HepG2 (cell line): Measurements from ENCODE around the gene EXOC6B. TPM values are rescaled to one million over a fixed set of nuclear protein-coding genes. Genes with fewer than 3 reads are reported as not detected.
A peak's percentile ranks its signal among the peaks of the same experiment; 100 is the strongest.

ENCODE experiments used
- ATAC-seq: fragments of 200-7000 bp; cut with Tn5 transposase; 3 replicates; pipeline ENCODE4 v1.9.1; 2020; ENCODE audit warnings: mild to moderate bottlenecking, moderate library complexity
- BruUV-seq: library from RNA; stranded (reverse); fragments of 400-500 nt; replicated peaks from 2 replicates; lab custom pipeline; 2021; lab: Mats Ljungman, UMichigan
- CTCF ChIA-PET: fragments of 300-600 bp; formaldehyde crosslinking; extraction: SDS; loops from one replicate; lab custom pipeline; 2021; ENCODE audit warnings: low total read pairs, inconsistent platforms, low intra/inter-chr PET ratio; lab: Yijun Ruan, JAX
- POLR2A ChIA-PET: fragments of 350-600 bp; sonication (Branson Sonifier 250); formaldehyde crosslinking; loops from one replicate; lab custom pipeline; 2020; ENCODE audit warnings: antibody characterized with exemption, inconsistent platforms; lab: Yijun Ruan, JAX
- DNase-seq: peaks from one replicate; pipeline ENCODE4 v3.0.0-alpha.2; 2015; ENCODE audit warnings: low spot score
- FAIRE-seq: peaks from 3 replicates; lab custom pipeline; 2011; peaks lifted over from hg19 to GRCh38; lab: Jason Lieb, UNC
- H2AFZ ChIP-seq: one replicate; pipeline ENCODE4 v1.6.1; 2011; ENCODE audit warnings: low read length, inconsistent platforms
- H3K27ac ChIP-seq: fragments of 300-600 bp; 3 replicates; pipeline ENCODE4 v1.8.0; 2011; ENCODE audit warnings: mixed run types, mild to moderate bottlenecking, mixed read lengths, low read length, inconsistent platforms; ENCODE audit not compliant: insufficient read depth; ENCODE audit errors: extremely low read length
- H3K27me3 ChIP-seq, 2 experiments: fragments of 200-600 bp in 1 of 2; 2 replicates in 1 of 2; 3 replicates in 1 of 2; pipeline versions ENCODE4 v1.6.0 to v1.8.0; 2011; ENCODE audit warnings: low read length in 2 of 2, mild to moderate bottlenecking in 2 of 2, moderate library complexity in 2 of 2, inconsistent platforms in 1 of 2; ENCODE audit not compliant: insufficient read depth in 2 of 2, control insufficient read depth in 1 of 2
- H3K36me3 ChIP-seq, 2 experiments: fragments of 200-600 bp in 1 of 2; replicated peaks in 1 of 2; 2 replicates in 1 of 2; 3 replicates in 1 of 2; pipeline versions ENCODE4 v1.5.1 to v1.8.0; 2011; ENCODE audit warnings: low read length in 2 of 2, inconsistent platforms in 1 of 2; ENCODE audit not compliant: insufficient read depth in 2 of 2, control insufficient read depth in 1 of 2
- H3K4me1 ChIP-seq: 2 replicates; pipeline ENCODE4 v1.5.1; 2012; ENCODE audit warnings: low read length, inconsistent platforms; ENCODE audit not compliant: insufficient read depth
- H3K4me2 ChIP-seq: 2 replicates; pipeline ENCODE4 v1.6.0; 2011; ENCODE audit warnings: low read depth, low read length, inconsistent platforms
- H3K4me3 ChIP-seq, 3 experiments: fragments of 200-600 bp in 1 of 3; sonication (generic), shearing (Covaris generic) in 1 of 3; replicated peaks in 1 of 3; 2 replicates each; pipeline ENCODE4 v1.5.1; 2011 to 2016; ENCODE audit warnings: low read length in 3 of 3, inconsistent platforms in 2 of 3, low read depth in 2 of 3, mild to moderate bottlenecking in 2 of 3, control low read depth in 1 of 3, mixed read lengths in 1 of 3; ENCODE audit not compliant: insufficient read depth in 1 of 3
- H3K79me2 ChIP-seq: one replicate; pipeline ENCODE4 v1.6.1; 2011; ENCODE audit warnings: low read length, inconsistent platforms; ENCODE audit not compliant: insufficient read depth
- H3K9ac ChIP-seq: 2 replicates; pipeline ENCODE4 v1.6.0; 2011; ENCODE audit warnings: mild to moderate bottlenecking, low read depth, low read length, inconsistent platforms; ENCODE audit not compliant: insufficient read depth
- H3K9me3 ChIP-seq: 2 replicates; pipeline ENCODE4 v1.5.1; 2012; ENCODE audit warnings: mild to moderate bottlenecking, low read length
- H4K20me1 ChIP-seq: 2 replicates; pipeline ENCODE4 v1.6.0; 2011; ENCODE audit warnings: inconsistent platforms, mild to moderate bottlenecking, low read length, moderate library complexity; ENCODE audit not compliant: insufficient read depth
- EZH2 ChIP-seq: conservative IDR thresholded peaks from 2 replicates; pipeline ENCODE4 v1.6.1; 2012; ENCODE audit warnings: mild to moderate bottlenecking, low read depth, low read length, moderate library complexity
- ISL2 ChIP-seq: sonication (generic); formaldehyde crosslinking; IDR thresholded peaks from 2 replicates; pipeline ENCODE4 v1.5.0; 2020; ENCODE audit warnings: missing genetic modification reagents
- LCORL ChIP-seq, 2 experiments: fragments of 450-650 bp in 1 of 2; sonication (generic) in 1 of 2; formaldehyde crosslinking in 1 of 2; IDR thresholded peaks; 2 replicates each; pipeline versions ENCODE4 v1.5.0 to v1.6.1; 2017 to 2020; ENCODE audit warnings: antibody characterized with exemption in 1 of 2, missing genetic modification reagents in 1 of 2
- MAFF ChIP-seq: IDR thresholded peaks from 2 replicates; pipeline ENCODE4 v1.6.1; 2011; ENCODE audit warnings: low read depth, low read length, improper control_type of control experiment
- MYC ChIP-seq: sonication (generic); formaldehyde crosslinking; IDR thresholded peaks from 2 replicates; pipeline ENCODE4 v1.9.0; 2021; ENCODE audit warnings: missing genetic modification reagents, borderline replicate concordance
- STAG1 ChIP-seq: sonication (generic); formaldehyde crosslinking; IDR thresholded peaks from 2 replicates; pipeline ENCODE4 v1.4.0; 2020; ENCODE audit warnings: missing genetic modification reagents
- TEAD3 ChIP-seq: optimal IDR thresholded peaks from 2 replicates; pipeline ENCODE3; 2016; ENCODE audit warnings: borderline replicate concordance
- YY1 ChIP-seq: IDR thresholded peaks from 2 replicates; pipeline ENCODE4 v1.6.1; 2011; ENCODE audit warnings: low read length, low read depth, moderate library complexity, mild to moderate bottlenecking; ENCODE audit not compliant: insufficient read depth, insufficient replicate concordance
- ZFX ChIP-seq: sonication (generic); formaldehyde crosslinking; IDR thresholded peaks from 2 replicates; pipeline ENCODE4 v1.4.0; 2020; ENCODE audit warnings: mild to moderate bottlenecking, low read depth, missing genetic modification reagents, moderate library complexity
- ZNF530 ChIP-seq: sonication (generic); formaldehyde crosslinking; IDR thresholded peaks from 2 replicates; pipeline ENCODE4 v1.5.0; 2020; ENCODE audit warnings: low read depth, mild to moderate bottlenecking, missing genetic modification reagents
- ZNF564 ChIP-seq: sonication (generic); formaldehyde crosslinking; IDR thresholded peaks from 2 replicates; pipeline ENCODE4 v1.8.1; 2023; ENCODE audit warnings: mild to moderate bottlenecking, missing genetic modification reagents
- ZNF781 ChIP-seq: sonication (generic); formaldehyde crosslinking; IDR thresholded peaks from 2 replicates; pipeline ENCODE4 v1.5.1; 2020; ENCODE audit warnings: borderline replicate concordance, mild to moderate bottlenecking, missing genetic modification reagents; ENCODE audit errors: not compliant biosample characterization
- ZSCAN25 ChIP-seq: sonication (generic); formaldehyde crosslinking; IDR thresholded peaks from 2 replicates; pipeline ENCODE4 v1.8.0; 2022; ENCODE audit warnings: mild to moderate bottlenecking, missing genetic modification reagents
- WGBS: methylation state at CpG from one replicate; pipeline ENCODE4 v1.1.6; 2017; ENCODE audit warnings: low lambda C conversion rate; 5-methylcytosine and 5-hydroxymethylcytosine counted together
- in situ Hi-C: cut with HindIII; loops from 2 replicates; pipeline ENCODE4 v1.10.0; 2017; ENCODE audit warnings: low pct_unique_long_range_greater_than_20kb; ENCODE audit not compliant: extremely low pct_ligation_motif_present
- intact Hi-C: fragments of 100-400 bp; cut with micrococcal nuclease; formaldehyde crosslinking; loops from one replicate; pipeline ENCODE4 v1.10.0; 2022; ENCODE audit not compliant: unreplicated experiment
- polyA plus RNA-seq, 8 experiments: library from polyadenylated mRNA; depleted of rRNA in 3 of 8; stranded (reverse) in 7 of 8; unstranded in 1 of 8; fragments of >200 nt; fragmentation: Illumina TruSeq in 4 of 8; extraction: Trizol in 4 of 8; gene quantifications; 2 replicates each; pipeline versions ENCODE4 v1.2.1 to v1.2.3, GENCODE V29; 2011 to 2016; ENCODE audit warnings: low read depth in 4 of 8, missing spikeins in 1 of 8, mixed read lengths in 1 of 8; ENCODE audit not compliant: insufficient read depth in 1 of 8
- total RNA-seq, 5 experiments: library from RNA; depleted of rRNA; stranded (reverse); fragments of >200 nt; fragmentation: Illumina TruSeq; extraction: Trizol; gene quantifications; 2 replicates each; pipeline ENCODE4 v1.2.3, GENCODE V29; 2016; ENCODE audit warnings: low read depth in 1 of 5
- TF ChIP-seq, protein P1 (sequence below): sonication (generic); formaldehyde crosslinking; conservative IDR thresholded peaks from 2 replicates; pipeline ENCODE4 v1.8.1; 2023; ENCODE audit warnings: missing genetic modification reagents
- TF ChIP-seq, protein P2 (sequence below): sonication (generic); formaldehyde crosslinking; IDR thresholded peaks from 2 replicates; pipeline ENCODE4 v1.4.0; 2020; ENCODE audit warnings: missing genetic modification reagents, mild to moderate bottlenecking, borderline replicate concordance
- TF ChIP-seq, protein P3 (sequence below): sonication (generic); formaldehyde crosslinking; IDR thresholded peaks from 2 replicates; pipeline ENCODE4 v1.5.0; 2020; ENCODE audit warnings: missing genetic modification reagents, mild to moderate bottlenecking, borderline replicate concordance
- TF ChIP-seq, protein P4 (sequence below): sonication (generic); formaldehyde crosslinking; IDR thresholded peaks from 2 replicates; pipeline ENCODE4 v1.4.0; 2020; ENCODE audit warnings: mild to moderate bottlenecking, missing genetic modification reagents

EXOC6B gene
- total and polyA plus RNA-seq, 2 of the 13 experiments (the other 11 are each of a cell fraction or from before 2014, with no cell fraction given): 9.1 to 15.9 TPM

DNA sequence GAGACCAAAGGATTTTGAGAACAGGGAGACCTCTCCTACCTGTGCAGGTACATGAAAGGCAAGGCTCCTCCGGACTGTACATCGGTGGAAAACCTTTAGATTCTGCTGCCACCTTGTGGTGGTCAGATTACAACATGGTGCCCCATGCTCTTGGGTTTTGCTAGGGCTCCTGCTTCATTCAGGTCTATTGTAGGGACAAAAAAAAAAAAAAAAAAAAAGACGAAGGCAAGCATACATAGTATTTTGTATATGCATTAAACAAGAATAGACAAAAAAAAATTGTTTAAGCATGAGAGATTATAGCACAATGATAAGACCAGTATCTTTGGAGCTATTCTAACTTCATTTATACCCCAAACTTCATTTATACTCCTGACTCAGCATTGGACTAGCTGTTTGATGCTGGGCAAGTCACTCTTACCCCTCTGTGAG is 34.0 kb upstream of the EXOC6B start (continued):
- TF ChIP-seq LCORL (IDR thresholded peaks at IDR 0.05): no peak
- 0 out of 2 replicates have a peak, but pooled peaks have one; percentile 39 for TF ChIP-seq LCORL (CRISPR knock-in tag; IDR thresholded peaks at IDR 0.05)
- TF ChIP-seq MYC (CRISPR knock-in tag): no peak
- TF ChIP-seq MAFF: 0 out of 2 replicates have a peak, but pooled peaks have one; percentile 14
- TF ChIP-seq TEAD3 (CRISPR knock-in tag): peak; percentile 69
- peak; percentile 88 for TF ChIP-seq STAG1 (CRISPR knock-in tag)
- no peak for TF ChIP-seq ZFX (CRISPR knock-in tag)
- TF ChIP-seq YY1: peak; percentile 43

DNA sequence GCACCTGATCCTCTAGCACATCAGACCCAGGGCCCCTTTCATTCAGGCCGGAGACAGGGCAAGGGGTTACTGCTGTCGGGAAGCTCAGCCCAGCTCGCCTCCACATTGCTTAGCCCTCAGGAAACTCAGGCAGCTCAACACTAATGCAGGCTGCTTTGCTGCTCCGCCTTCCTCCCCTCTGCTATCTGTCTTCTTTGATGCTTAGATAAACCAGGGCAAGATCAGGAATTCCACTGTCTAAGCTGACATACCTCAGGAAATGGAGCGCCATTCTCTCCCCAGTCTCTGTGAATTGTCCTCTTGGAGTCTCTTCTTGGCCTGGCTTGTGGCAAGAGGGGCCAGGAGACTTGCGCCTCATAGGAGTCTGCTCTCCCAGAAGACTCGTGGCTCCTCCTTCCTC is 25.5 kb upstream of the EXOC6B start:
- ATAC-seq (peak; percentile 73), FAIRE-seq (no peak)

More for the DNA sequence above, 25.5 kb upstream of the EXOC6B start:
- peak; percentile 30 for DNase-seq
- TF ChIP-seq ZNF564 (CRISPR knock-in tag) (peak; percentile 71; the same call in 1 of the 2 replicates), ZSCAN25 (peak; percentile 46; the same call in 1 of the 2 replicates), ISL2 (CRISPR knock-in tag) (no peak), ZNF530 (CRISPR knock-in tag) (no peak), EZH2 (0 out of 2 replicates have a peak, but pooled peaks have one; percentile 72), ZNF781 (CRISPR knock-in tag) (no peak)
- TF ChIP-seq, protein P1, sequence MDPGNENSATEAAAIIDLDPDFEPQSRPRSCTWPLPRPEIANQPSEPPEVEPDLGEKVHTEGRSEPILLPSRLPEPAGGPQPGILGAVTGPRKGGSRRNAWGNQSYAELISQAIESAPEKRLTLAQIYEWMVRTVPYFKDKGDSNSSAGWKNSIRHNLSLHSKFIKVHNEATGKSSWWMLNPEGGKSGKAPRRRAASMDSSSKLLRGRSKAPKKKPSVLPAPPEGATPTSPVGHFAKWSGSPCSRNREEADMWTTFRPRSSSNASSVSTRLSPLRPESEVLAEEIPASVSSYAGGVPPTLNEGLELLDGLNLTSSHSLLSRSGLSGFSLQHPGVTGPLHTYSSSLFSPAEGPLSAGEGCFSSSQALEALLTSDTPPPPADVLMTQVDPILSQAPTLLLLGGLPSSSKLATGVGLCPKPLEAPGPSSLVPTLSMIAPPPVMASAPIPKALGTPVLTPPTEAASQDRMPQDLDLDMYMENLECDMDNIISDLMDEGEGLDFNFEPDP (CRISPR knock-in tag): 0 out of 2 replicates have a peak, but pooled peaks have one; percentile 61
- TF ChIP-seq, protein P2, sequence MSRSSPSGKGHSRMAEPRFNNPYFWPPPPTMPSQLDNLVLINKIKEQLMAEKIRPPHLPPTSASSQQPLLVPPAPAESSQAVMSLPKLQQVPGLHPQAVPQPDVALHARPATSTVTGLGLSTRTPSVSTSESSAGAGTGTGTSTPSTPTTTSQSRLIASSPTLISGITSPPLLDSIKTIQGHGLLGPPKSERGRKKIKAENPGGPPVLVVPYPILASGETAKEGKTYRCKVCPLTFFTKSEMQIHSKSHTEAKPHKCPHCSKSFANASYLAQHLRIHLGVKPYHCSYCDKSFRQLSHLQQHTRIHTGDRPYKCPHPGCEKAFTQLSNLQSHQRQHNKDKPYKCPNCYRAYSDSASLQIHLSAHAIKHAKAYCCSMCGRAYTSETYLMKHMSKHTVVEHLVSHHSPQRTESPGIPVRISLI (CRISPR knock-in tag): no peak
- TF ChIP-seq, protein P3, sequence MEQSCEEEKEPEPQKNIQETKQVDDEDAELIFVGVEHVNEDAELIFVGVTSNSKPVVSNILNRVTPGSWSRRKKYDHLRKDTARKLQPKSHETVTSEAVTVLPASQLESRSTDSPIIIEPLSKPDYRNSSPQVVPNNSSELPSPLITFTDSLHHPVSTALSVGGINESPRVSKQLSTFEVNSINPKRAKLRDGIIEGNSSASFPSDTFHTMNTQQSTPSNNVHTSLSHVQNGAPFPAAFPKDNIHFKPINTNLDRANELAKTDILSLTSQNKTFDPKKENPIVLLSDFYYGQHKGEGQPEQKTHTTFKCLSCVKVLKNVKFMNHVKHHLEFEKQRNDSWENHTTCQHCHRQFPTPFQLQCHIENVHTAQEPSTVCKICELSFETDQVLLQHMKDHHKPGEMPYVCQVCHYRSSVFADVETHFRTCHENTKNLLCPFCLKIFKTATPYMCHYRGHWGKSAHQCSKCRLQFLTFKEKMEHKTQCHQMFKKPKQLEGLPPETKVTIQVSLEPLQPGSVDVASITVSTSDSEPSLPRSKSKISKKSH (CRISPR knock-in tag): 0 out of 2 replicates have a peak, but pooled peaks have one; percentile 38
- TF ChIP-seq, protein P4, sequence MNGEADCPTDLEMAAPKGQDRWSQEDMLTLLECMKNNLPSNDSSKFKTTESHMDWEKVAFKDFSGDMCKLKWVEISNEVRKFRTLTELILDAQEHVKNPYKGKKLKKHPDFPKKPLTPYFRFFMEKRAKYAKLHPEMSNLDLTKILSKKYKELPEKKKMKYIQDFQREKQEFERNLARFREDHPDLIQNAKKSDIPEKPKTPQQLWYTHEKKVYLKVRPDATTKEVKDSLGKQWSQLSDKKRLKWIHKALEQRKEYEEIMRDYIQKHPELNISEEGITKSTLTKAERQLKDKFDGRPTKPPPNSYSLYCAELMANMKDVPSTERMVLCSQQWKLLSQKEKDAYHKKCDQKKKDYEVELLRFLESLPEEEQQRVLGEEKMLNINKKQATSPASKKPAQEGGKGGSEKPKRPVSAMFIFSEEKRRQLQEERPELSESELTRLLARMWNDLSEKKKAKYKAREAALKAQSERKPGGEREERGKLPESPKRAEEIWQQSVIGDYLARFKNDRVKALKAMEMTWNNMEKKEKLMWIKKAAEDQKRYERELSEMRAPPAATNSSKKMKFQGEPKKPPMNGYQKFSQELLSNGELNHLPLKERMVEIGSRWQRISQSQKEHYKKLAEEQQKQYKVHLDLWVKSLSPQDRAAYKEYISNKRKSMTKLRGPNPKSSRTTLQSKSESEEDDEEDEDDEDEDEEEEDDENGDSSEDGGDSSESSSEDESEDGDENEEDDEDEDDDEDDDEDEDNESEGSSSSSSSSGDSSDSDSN: 0 out of 2 replicates have a peak, but pooled peaks have one; percentile 14
- no peak overlapping the region for H3K9ac ChIP-seq
- H3K27me3 ChIP-seq: peaks cover 0 to 30% of the 10 kb centered on the region in 2 experiments; a peak in 4 of 5 replicates
- no peaks in the 10 kb centered on the region for H3K79me2 ChIP-seq
- intact Hi-C loops (no loop called here), in situ Hi-C loops (loop anchor here (25.0 kb wide), 1 partner anchor 1314 kb away; no protein-coding TSS in a partner anchor)
- no peak overlapping the region for H3K27ac ChIP-seq
- POLR2A ChIA-PET: no interaction called here
- no peaks in the 10 kb centered on the region for H3K9me3 ChIP-seq
- CTCF ChIA-PET: no interaction called here
- BruUV-seq: no TSS peak
- H2AFZ ChIP-seq: no peak overlapping the region
- H4K20me1 ChIP-seq: no peaks in the 10 kb centered on the region
- peaks cover 11% of the 10 kb centered on the region for H3K4me1 ChIP-seq
- no peak overlapping the region for H3K4me3 ChIP-seq
- H3K4me2 ChIP-seq: peak overlapping the region; percentile 16; the same call in 1 of the 2 replicates
- 22% methylated on average over 7 of the region's 7 CpGs for WGBS
- no peaks in the 10 kb centered on the region for H3K36me3 ChIP-seq
